MM.1S (cell line): ENCODE measurements around the gene SEL1L.

Experiments used
- DNase-seq: peaks from one replicate; pipeline ENCODE4 v3.0.0-alpha.2; 2015
- H2AFZ ChIP-seq: fragments of 300-600 bp; sonication (generic); 2 replicates; pipeline ENCODE4 v1.6.0; 2016; ENCODE audit warnings: antibody characterized with exemption, low read length
- H3F3A ChIP-seq: fragments of 300-600 bp; sonication (generic); 2 replicates; pipeline ENCODE4 v1.6.1; 2016; ENCODE audit warnings: mild to moderate bottlenecking, antibody characterized with exemption, low read length, moderate library complexity, mixed read lengths; ENCODE audit not compliant: insufficient read depth
- H3K27ac ChIP-seq: fragments of 300-600 bp; sonication (generic); 2 replicates; pipeline ENCODE4 v1.5.1; 2016; ENCODE audit warnings: mild to moderate bottlenecking, low read length
- H3K27me3 ChIP-seq: fragments of 300-600 bp; sonication (generic); replicated peaks from 2 replicates; pipeline ENCODE4 v1.6.0; 2016; ENCODE audit warnings: low read length; ENCODE audit not compliant: insufficient read depth
- H3K36me3 ChIP-seq: fragments of 300-600 bp; sonication (generic); replicated peaks from 2 replicates; pipeline ENCODE4 v1.6.1; 2016; ENCODE audit warnings: mild to moderate bottlenecking, low read length, mixed read lengths; ENCODE audit not compliant: insufficient read depth
- H3K4me1 ChIP-seq: fragments of 300-600 bp; sonication (generic); 2 replicates; pipeline ENCODE4 v1.6.1; 2016; ENCODE audit warnings: low read length, mixed read lengths
- H3K4me2 ChIP-seq: fragments of 300-600 bp; sonication (generic); 2 replicates; pipeline ENCODE4 v1.6.0; 2016; ENCODE audit warnings: low read depth, low read length
- H3K4me3 ChIP-seq: fragments of 300-600 bp; sonication (generic); 2 replicates; pipeline ENCODE4 v1.5.1; 2016; ENCODE audit warnings: low read length, mixed read lengths
- H3K79me2 ChIP-seq: fragments of 300-600 bp; sonication (generic); 2 replicates; pipeline ENCODE4 v1.6.1; 2016; ENCODE audit warnings: mixed run types, low read length, mixed read lengths
- H3K9ac ChIP-seq: fragments of 300-600 bp; sonication (generic); 2 replicates; pipeline ENCODE4 v1.6.1; 2016; ENCODE audit warnings: low read length, mixed read lengths
- H3K9me2 ChIP-seq: fragments of 300-600 bp; sonication (generic); replicated peaks from 2 replicates; pipeline ENCODE4 v1.6.1; 2016; ENCODE audit warnings: mild to moderate bottlenecking, low read length, mixed read lengths; ENCODE audit not compliant: insufficient read depth
- H3K9me3 ChIP-seq: fragments of 300-600 bp; sonication (generic); replicated peaks from 2 replicates; pipeline ENCODE4 v1.6.1; 2016; ENCODE audit warnings: mild to moderate bottlenecking, low read length, mixed read lengths; ENCODE audit not compliant: insufficient read depth
- H4K20me1 ChIP-seq: fragments of 300-600 bp; sonication (generic); 2 replicates; pipeline ENCODE4 v1.6.1; 2016; ENCODE audit warnings: mild to moderate bottlenecking, low read length, moderate library complexity, mixed read lengths; ENCODE audit not compliant: insufficient read depth
- EZH2 ChIP-seq: fragments of 300-600 bp; sonication (generic); optimal IDR thresholded peaks from 2 replicates; pipeline ENCODE3; 2017; ENCODE audit warnings: low read depth, mild to moderate bottlenecking, antibody characterized with exemption, low read length, mixed read lengths
- EZH2phosphoT487 ChIP-seq: fragments of 300-600 bp; sonication (generic); IDR thresholded peaks from 2 replicates; pipeline ENCODE4 v1.6.1; 2018; ENCODE audit warnings: antibody characterized with exemption, low read length
- TF ChIP-seq, protein P1 (sequence below): fragments of 300-600 bp; sonication (generic); IDR thresholded peaks from 2 replicates; pipeline ENCODE4 v1.5.1; 2016; ENCODE audit warnings: antibody characterized with exemption, low read length, mixed read lengths

Gene SEL1L

DNA sequence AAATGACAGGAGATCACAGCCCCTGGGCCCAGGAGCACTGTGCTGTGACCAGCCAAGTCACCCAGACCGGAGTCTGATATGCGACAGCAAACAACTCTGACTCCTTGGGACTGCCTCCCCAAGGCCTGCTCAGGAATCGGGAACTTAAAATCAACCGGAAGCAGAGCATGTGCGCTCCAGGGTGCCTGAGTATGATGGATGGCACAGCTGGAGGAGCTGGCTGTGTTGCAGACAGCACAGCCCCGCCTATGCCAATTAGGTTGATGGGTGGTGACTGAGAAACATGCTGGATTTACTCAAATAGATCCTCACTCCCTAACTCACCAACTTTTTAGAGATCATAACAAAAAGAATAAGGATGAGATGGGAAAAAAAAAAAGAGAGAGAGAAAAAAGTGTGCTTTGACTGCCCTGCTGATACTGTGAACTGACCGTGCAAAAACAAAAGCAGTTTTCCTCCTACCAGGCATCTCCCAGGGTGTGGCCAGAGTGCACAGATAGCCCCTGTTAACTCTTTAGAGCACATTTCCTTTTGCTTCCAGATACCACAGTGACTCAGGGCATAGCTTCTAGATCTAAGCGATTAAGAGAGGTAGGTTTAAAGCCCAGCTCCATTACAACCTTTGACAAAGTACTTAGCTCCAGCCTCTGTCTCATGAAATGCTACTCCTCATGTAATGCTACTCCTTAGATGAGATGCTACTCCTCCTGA lies 106.2 kb downstream of the SEL1L start:
- Histone ChIP-seq H3K79me2 (no peaks in the 10 kb centered on the region; the same call in 1 of the 2 replicates), H3K27me3 (no peaks in the 10 kb centered on the region), H4K20me1 (no peaks in the 10 kb centered on the region), H3K36me3 (no peaks in the 10 kb centered on the region), H3K4me2 (no peak overlapping the region), H3K9ac (no peak overlapping the region), H3K9me2 (no peaks in the 10 kb centered on the region), H3K4me3 (no peak overlapping the region), H3K9me3 (no peaks in the 10 kb centered on the region), H2AFZ (no peak overlapping the region), H3K27ac (no peak overlapping the region), H3K4me1 (no peaks in the 10 kb centered on the region), H3F3A (no peaks in the 10 kb centered on the region)
- TF ChIP-seq EZH2phosphoT487 (no peak), EZH2 (no peak)
- TF ChIP-seq, protein P1, sequence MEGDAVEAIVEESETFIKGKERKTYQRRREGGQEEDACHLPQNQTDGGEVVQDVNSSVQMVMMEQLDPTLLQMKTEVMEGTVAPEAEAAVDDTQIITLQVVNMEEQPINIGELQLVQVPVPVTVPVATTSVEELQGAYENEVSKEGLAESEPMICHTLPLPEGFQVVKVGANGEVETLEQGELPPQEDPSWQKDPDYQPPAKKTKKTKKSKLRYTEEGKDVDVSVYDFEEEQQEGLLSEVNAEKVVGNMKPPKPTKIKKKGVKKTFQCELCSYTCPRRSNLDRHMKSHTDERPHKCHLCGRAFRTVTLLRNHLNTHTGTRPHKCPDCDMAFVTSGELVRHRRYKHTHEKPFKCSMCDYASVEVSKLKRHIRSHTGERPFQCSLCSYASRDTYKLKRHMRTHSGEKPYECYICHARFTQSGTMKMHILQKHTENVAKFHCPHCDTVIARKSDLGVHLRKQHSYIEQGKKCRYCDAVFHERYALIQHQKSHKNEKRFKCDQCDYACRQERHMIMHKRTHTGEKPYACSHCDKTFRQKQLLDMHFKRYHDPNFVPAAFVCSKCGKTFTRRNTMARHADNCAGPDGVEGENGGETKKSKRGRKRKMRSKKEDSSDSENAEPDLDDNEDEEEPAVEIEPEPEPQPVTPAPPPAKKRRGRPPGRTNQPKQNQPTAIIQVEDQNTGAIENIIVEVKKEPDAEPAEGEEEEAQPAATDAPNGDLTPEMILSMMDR, result no peak
- no peak for DNase-seq

DNA sequence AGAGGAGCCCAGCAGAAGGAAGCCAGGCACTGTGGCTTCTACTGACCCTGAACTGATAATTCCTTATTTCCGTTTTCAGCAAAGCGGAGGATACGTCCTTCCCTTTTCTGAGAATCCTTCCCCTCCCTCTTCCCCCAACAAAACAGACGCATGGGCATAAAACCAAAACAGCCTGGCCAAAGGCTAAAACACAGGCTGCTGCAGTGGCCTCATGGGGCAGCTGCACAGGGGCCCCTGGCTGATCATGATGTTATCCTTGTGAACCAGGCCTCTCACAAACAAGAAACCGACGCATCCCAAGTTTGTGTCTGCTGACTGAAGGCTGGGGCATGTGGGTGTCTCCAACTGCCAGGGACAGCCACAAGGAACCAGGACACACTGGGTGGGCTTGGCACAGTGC lies 110.1 kb downstream of the SEL1L start:
- no peak overlapping the region for H3K4me3 ChIP-seq
- H3K27ac ChIP-seq, result no peak overlapping the region
- no peaks in the 10 kb centered on the region for H3K9me2 ChIP-seq
- H3K36me3 ChIP-seq, result no peaks in the 10 kb centered on the region
- no peaks in the 10 kb centered on the region for H3K27me3 ChIP-seq
- no peak overlapping the region for H3K9ac ChIP-seq
- H3F3A ChIP-seq, result no peaks in the 10 kb centered on the region
- H4K20me1 ChIP-seq, result no peaks in the 10 kb centered on the region
- H3K9me3 ChIP-seq, result no peaks in the 10 kb centered on the region
- no peaks in the 10 kb centered on the region; the same call in 1 of the 2 replicates for H3K79me2 ChIP-seq
- no peaks in the 10 kb centered on the region for H3K4me1 ChIP-seq
- H3K4me2 ChIP-seq, result no peak overlapping the region
- no peak overlapping the region for H2AFZ ChIP-seq
- TF ChIP-seq, protein P1, result no peak
- TF ChIP-seq EZH2, result no peak
- no peak for TF ChIP-seq EZH2phosphoT487
- DNase-seq, result no peak
